ENCODE data around the gene DENND6B.
A peak's percentile ranks its signal among the peaks of the same experiment; 100 is the strongest.

DENND6B gene

DNA sequence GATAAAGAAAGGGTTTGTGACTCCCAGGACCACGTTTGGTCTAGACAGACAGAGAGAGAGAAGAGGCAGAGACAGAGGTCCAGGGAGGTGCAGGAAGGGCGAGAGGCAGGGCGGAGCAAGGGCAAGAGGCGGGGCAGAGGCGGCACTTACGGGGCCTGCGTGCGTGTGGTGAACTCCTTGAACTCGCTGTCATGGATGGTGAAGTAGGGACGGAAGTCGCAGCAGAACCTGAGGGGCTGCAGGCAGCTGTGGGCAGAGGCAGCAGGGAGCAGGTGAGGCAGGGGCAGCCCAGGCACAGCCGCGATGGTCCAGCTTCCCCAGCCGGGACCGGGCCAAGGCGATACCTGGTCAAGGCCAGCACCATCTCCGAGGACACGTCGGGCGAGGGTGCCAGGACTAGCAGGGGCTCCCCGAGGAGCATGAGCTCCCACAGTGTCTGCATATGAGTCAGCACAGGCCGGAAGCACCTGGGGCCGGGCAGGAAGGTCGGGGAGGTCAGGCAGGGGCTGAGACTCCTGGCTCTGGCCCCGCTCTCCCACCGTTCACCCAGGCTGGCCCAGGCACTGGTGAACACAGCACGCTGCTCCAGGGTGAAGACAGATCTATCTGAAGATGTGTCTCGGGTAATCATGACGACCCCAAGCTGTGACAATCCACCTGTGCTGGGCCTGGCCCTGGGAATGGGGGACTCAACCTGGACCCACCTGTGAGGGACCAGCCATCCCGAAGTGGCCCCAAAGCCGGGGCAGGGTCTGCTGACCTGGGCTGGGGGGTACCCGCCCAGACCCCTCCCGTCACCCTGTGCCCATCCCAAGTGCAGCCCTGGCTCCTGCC lies 12.1 kb downstream of the DENND6B start:
- DNase-seq, result peak; percentile 72 to 81

DNA sequence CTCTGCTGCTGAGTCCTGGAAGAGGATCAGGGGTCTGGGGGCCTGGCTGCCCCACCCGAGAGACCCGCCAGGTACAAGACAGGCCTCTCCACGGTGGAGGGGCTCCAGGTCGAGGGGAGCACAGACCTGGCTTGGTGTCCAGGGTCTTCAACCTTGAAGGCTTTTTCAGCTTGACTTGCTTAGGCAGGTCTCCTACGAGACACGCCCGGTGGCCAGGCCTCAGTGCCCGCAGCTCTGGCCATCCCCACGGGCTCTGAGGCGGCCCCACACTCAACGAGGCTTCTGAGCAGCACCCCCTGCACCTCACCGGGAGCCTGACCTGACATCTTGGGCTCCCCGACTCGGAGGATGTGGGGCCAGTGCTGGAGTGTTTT lies 12.7 kb downstream of the DENND6B start:
- no peak for DNase-seq

DNA sequence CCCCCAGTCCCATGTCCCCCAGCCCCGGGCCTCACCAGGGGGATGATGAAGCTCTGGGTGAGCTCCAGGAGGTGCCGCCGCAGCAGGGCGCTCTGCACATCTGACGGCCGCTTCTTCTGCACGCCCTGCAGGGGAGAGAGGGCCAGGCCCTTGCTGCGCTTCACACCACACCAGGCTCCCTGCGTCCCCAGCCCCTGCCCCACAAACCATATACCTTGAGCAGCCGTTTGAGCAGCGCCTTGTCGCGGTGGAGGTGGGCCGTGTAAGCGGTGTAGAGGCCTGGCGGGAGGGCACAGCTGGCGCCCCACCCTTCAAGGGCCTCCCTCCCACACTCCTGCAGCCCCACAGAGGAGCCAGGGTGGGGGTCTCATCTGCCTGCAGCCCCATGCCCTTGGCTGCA lies 13.2 kb downstream of the DENND6B start:
- no peak for DNase-seq

DNA sequence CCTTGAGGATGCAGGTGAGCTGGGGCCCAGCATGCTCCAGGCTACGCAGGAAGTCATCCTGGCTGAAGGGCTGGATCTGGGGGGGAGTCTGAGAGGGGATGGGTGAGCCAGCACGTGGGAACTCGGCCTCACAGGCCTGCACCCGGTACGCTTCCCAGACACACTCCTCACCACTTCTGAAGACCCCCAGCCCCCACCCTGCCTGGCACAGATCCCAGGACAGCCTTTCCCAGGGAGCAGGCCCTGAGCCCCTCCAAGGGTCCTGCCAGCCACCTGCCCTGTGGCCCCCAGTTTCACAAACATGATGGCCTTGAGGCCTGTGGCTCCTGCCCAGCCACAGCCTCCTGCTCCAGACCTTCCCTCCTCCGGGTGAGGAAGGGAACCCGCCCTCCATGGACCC lies 13.8 kb downstream of the DENND6B start:
- DNase-seq, result no peak

GRCh38 chr22:50312371-50312770 lies 14.4 kb downstream of the DENND6B start:
- DNase-seq, result no peak

DNA sequence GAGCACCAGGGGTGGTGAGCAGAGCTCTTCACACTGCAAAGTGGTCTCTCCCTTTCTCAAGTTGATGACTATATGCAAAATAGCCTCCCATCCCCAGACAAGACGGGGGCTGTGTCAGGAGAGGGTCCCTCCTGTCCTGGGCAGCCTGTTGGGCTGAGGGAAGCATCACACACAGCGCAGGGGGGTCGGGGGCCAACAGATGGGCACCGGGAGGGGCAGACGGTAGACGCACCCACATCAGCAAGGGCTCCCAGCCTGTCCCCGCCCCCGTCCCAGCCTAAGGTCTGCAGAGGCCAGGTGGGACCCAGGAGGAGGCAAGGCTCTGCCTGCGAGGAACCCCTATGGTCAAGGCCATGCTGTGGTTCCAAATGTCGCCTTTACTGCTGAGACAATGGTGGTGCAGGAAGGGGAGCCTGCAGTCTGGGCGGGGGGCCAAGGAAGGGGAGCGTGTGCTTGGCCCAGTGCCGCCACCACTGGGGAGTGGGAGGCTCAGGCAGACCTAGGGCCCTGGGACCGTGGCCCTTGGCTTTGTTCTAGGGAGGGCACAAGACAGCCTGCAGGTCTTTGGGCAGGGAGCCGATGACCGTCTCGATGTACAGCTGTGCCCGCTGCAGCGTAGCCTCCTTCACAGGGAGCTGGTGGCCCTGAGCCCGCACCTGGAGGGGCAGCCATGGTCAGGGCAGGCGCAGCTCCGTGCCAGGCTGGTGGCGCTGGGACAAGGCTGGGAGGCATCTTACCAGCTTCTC lies 15.0 kb downstream of the DENND6B start:
- DNase-seq, result no peak

- no peak for DNase-seq
Measured at GRCh38 chr22:50310949-50311444, 15.8 kb downstream of the DENND6B start.

- no peak for DNase-seq
Measured at GRCh38 chr22:50310031-50310722, 16.6 kb downstream of the DENND6B start.

DNA sequence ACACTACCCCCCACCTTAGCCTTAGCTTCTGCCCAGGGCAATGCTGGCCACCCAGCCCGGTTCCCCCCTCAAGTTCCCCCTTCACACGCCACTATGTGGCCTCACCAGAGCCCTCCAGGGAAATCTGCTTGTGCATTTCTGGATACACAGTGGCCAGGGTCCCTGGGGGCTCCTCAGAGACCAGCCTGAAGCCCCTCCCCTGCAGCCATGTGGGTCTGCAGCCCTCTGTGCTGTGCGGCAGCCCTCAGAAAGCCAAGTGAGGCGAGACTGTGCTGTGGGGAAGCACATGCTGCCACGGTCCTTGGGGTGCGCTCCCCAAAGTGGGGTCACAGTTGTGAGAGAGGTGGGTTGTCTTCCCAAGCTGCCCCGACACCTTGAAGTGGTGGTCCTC lies 17.2 kb downstream of the DENND6B start:
- DNase-seq, result no peak

- DNase-seq, result peak; percentile 64 to 86
Measured at GRCh38 chr22:50308986-50309600, 17.7 kb downstream of the DENND6B start.

DNA sequence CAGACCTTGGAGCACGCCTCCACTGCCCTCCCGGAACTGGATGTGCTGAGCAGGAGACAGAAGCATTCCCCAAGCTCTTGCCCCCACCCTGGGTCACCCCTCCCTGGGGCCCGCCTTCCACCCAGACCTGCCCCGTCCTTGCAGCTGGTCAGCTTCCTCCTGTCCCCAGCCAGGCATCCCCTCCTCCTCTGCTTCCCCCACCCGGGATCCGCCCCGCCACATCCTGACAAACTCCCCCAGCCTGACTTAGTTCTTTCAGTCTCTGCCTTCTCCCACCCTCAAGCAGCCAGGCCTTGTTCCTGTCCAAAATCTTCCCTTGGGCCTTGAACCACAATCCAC lies 18.2 kb downstream of the DENND6B start:
- DNase-seq, result peak; percentile 75 to 86

DNA sequence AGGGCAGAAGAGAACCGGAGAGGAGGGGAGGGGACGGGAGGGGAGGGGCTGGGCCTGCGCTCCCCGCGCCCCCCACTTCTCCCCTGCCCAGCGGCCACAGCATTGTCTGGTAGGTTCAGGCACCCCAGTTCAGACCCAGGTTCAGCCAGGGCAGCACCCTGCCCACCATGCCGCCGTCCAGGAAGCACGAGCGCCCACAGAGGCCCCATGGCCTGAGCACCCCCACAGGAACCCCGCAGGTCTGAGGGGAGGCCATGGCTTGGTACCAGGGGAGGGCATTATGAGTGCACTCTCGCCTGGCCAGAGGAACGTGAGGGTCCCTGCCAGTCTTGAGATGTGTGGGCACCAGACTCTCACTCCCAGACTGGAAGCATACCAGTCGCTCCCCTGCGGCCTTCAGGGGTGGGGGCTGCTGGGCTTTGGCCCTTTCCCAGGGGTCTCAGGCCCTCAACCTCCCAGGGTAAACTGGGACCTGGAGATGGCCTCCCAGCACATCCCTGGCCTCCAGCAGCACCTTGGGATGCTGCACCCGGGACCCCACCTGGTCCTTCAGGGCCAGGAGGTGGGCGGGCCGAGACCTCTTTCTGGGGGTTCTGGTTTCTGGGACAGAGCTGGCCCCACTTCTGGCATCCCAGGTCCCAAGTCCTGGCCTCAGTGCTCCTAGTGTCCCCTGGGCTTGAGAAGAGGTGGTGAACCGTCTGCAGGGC lies 18.8 kb downstream of the DENND6B start:
- no peak for DNase-seq

GRCh38 chr22:50306753-50307749 lies 19.8 kb downstream of the DENND6B start, which contains the start of gene PLXNB2:
TSS of gene PLXNB2 (minus strand) at chr22:50307646. CDS start at chr22:50290584, 17,062 bp downstream.
- peak; percentile 33 to 35 for DNase-seq

- DNase-seq, result no peak
Measured at GRCh38 chr22:50305923-50306566, 20.8 kb downstream of the DENND6B start.

- DNase-seq, result no peak
Measured at GRCh38 chr22:50305393-50305922, 21.4 kb downstream of the DENND6B start.

DNA sequence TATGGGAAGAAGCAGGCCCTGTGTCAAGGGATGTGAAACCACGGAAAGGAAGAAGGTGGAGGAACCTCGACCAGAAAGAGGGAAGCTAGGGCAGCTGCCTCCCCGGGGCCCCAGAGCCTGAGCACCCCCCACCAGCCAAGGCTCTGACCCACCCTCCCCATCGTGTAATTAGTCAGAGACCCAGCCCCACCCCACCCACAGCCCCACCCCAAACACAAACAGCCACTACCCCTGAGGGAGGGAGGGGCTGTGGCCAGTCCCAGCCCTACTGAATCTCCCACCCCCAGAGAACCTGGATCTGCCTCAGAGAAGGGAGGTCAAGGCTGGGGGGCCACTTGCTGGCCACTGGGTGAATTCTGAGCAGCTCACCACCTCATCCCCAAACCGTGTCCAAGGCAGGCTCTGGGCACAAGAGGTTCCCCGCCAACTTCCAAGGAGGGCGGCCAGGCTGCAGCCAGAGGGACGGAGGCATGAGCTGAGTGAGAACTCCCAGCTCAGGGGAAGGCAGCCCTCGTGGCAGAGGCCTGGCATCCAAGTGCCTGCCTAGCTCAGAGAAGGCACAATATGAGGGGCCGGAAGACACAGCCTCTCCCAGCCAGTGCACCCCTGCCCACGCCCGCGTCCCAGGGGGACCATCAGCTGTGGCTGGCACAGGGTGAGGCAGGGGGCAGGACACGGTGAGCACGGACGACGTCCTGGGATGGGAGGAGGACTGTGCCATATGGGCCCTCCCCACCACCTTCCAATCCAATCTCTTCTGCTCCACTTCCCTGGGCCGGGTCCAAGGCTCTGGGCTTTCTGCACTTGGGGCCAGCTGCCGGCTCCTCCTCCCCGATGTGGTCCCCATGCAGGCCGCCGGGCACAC lies 22.1 kb downstream of the DENND6B start:
- peak; percentile 47 to 52 for DNase-seq

GRCh38 chr22:50303848-50304527 lies 22.8 kb downstream of the DENND6B start:
- DNase-seq, result peak; percentile 26 to 46

DNA sequence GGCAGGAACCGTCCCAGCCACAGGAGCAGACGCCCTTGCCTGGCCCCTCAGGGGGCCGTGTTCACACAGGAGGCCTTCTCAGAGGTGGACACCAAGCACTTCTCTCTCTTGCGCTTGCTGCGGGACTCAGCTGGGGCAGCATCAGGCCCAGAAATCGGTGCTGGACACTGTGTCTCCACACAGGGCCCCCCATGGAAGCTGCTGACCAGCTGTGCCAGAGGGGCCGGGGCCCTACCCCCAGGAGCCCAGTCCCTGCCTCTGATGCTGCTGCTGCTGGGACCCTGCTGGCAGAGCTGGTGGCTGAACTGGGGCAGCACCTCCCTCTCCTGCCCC lies 23.3 kb downstream of the DENND6B start:
- no peak for DNase-seq

DNA sequence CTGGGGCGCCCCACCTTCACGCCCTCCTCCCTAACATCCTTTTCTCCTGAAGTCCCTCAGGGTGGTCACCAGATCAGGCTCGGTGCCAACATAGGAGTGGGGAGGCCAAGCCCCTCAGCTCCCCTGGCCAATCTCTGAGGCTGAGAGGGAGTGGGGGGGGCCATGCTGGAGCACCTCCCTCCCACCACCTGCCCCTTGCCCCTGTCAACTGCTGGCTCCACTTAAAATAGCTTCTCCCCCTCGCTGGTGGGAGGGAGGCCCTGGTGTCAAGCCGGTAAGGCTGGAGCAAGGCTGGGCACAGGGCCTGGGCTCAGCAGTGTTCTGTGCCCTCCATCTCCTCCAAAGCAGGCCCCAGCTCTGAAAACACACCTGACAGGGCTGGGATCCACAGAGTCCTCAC lies 24.2 kb downstream of the DENND6B start:
- DNase-seq, result no peak
